HEK293T (cell line): Measurements from ENCODE around the gene DCN.
"Not testable (repeated sequence)": the region's sequence is repeated elsewhere in the genome, so short reads cannot be mapped to it uniquely, and the experiment has no call there.

Experiments
- CTCF ChIA-PET: fragments of 350-600 bp; formaldehyde crosslinking; extraction: SDS; loops from one replicate; lab custom pipeline; 2021; ENCODE audit warnings: antibody characterized with exemption, inconsistent platforms; lab: Yijun Ruan, JAX
- POLR2A ChIA-PET: fragments of 350-600 bp; formaldehyde crosslinking; extraction: SDS; loops from one replicate; lab custom pipeline; 2020; ENCODE audit warnings: antibody characterized with exemption, inconsistent platforms; lab: Yijun Ruan, JAX
- DNase-seq: peaks from one replicate; pipeline ENCODE4 v3.0.0; 2012; ENCODE audit warnings: mixed read lengths; ENCODE audit errors: extremely low spot score
- ARNT ChIP-seq: fragments of 450-650 bp; IDR thresholded peaks from 2 replicates; pipeline ENCODE4 v1.6.1; 2017; ENCODE audit warnings: mild to moderate bottlenecking
- BHLHE40 ChIP-seq: fragments of 450-650 bp; IDR thresholded peaks from 2 replicates; pipeline ENCODE4 v1.6.1; 2016; ENCODE audit warnings: mild to moderate bottlenecking, moderate library complexity, borderline replicate concordance
- CTBP1 ChIP-seq: fragments of 450-650 bp; IDR thresholded peaks from 2 replicates; pipeline ENCODE4 v1.6.1; 2016; ENCODE audit warnings: borderline replicate concordance
- ELF4 ChIP-seq: fragments of 450-650 bp; IDR thresholded peaks from 2 replicates; pipeline ENCODE4 v1.6.1; 2017; ENCODE audit warnings: antibody characterized with exemption
- FOXA1 ChIP-seq: fragments of 450-650 bp; IDR thresholded peaks from 2 replicates; pipeline ENCODE4 v1.6.1; 2016; ENCODE audit warnings: mild to moderate bottlenecking
- FOXK2 ChIP-seq: fragments of 450-650 bp; IDR thresholded peaks from 2 replicates; pipeline ENCODE4 v1.6.1; 2016; ENCODE audit warnings: mild to moderate bottlenecking
- FOXM1 ChIP-seq: fragments of 450-650 bp; IDR thresholded peaks from 2 replicates; pipeline ENCODE4 v1.6.1; 2017; ENCODE audit warnings: mild to moderate bottlenecking, borderline replicate concordance
- HDGF ChIP-seq: fragments of 450-650 bp; IDR thresholded peaks from 2 replicates; pipeline ENCODE4 v1.6.1; 2017; ENCODE audit warnings: antibody characterized with exemption, borderline replicate concordance
- L3MBTL2 ChIP-seq: fragments of 450-650 bp; conservative IDR thresholded peaks from 2 replicates; pipeline ENCODE4 v1.6.1; 2016; ENCODE audit warnings: mild to moderate bottlenecking
- LEF1 ChIP-seq: fragments of 450-650 bp; IDR thresholded peaks from 2 replicates; pipeline ENCODE4 v1.6.1; 2017; ENCODE audit warnings: mild to moderate bottlenecking, borderline replicate concordance
- NFRKB ChIP-seq: fragments of 450-650 bp; IDR thresholded peaks from 2 replicates; pipeline ENCODE4 v1.6.1; 2016; ENCODE audit warnings: mild to moderate bottlenecking, moderate library complexity
- SP1 ChIP-seq: fragments of 450-650 bp; IDR thresholded peaks from 2 replicates; pipeline ENCODE4 v1.6.1; 2017
- SUZ12 ChIP-seq: fragments of 450-650 bp; IDR thresholded peaks from 2 replicates; pipeline ENCODE4 v1.6.1; 2016; ENCODE audit warnings: mild to moderate bottlenecking
- TARDBP ChIP-seq: fragments of 450-650 bp; IDR thresholded peaks from 2 replicates; pipeline ENCODE4 v1.6.1; 2016
- ZNF384 ChIP-seq: fragments of 450-650 bp; IDR thresholded peaks from 2 replicates; pipeline ENCODE4 v1.6.1; 2016
- TF ChIP-seq, protein P1 (sequence below): fragments of 450-650 bp; IDR thresholded peaks from 2 replicates; pipeline ENCODE4 v1.6.1; 2016

The DCN gene

DNA sequence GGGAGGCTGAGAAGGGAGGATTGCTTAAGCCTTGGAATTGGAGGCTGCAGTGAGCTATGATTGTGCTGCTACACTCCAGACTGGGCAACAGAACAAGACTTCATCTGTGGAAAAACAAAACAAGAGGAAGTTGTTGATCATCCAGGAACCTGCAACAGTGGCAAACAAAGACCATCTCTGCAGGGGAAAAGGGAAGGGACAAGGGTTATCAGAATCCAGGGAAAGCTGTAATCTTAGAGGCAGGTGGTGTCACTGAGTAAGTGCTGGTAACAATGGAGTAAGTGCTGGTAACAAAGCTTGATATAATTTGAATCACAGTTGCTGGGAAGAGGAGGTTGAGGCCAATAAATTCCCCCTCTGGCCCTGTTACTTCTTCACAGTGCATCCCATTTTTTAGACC lies 27.5 kb upstream of the DCN start:
- CTCF ChIA-PET: no interaction called here
- TF ChIP-seq ELF4 (no peak), SP1 (no peak), NFRKB (no peak), ZNF384 (no peak), FOXA1 (no peak), FOXM1 (no peak), HDGF (no peak), L3MBTL2 (no peak)
- DNase-seq: no peak
- POLR2A ChIA-PET: no interaction called here

DNA sequence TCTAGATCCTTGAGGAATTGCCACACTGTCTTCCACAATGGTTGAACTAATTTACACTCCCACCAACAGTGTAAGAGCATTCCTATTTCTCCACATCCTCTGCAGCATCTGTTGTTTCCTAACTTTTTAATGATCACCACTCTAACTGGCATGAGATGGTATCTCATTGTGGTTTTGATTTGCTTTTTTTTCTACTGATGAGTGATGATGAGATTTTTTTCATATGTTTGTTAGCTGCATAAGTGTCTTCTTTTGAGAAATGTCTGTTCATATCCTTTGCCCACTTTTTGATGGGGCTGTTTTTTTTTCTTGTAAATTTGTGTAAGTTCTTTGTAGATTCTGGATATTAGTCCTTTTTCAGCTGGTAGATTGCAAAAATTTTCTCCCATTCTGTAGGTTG lies 24.7 kb upstream of the DCN start:
- DNase-seq, POLR2A ChIA-PET, CTCF ChIA-PET: not testable (repeated sequence)

DNA sequence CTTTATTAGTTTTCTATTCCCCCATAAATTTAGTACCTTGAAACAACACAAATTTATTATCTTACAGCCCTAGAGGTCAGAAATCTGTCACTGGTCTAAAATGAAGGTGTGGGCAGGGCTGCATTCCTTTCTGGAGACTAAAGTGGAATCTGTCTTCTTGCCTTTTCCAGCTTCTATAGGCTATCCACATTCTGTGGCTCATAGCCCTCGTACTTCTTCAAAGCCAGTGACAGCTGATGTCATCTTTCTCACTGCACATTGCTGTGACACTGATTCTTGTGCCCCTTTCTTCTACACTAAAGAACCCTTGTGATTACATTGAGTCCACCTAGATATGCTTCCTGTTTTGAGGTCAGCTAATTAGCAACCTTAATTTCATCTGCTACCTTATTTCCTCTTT lies 23.2 kb upstream of the DCN start:
- ChIA-PET POLR2A (no interaction called here), CTCF (no interaction called here)
- no peak for TF ChIP-seq FOXA1
- TF ChIP-seq CTBP1: no peak
- no peak for TF ChIP-seq ARNT
- TF ChIP-seq SP1: no peak
- no peak for TF ChIP-seq LEF1
- TF ChIP-seq, protein P1, sequence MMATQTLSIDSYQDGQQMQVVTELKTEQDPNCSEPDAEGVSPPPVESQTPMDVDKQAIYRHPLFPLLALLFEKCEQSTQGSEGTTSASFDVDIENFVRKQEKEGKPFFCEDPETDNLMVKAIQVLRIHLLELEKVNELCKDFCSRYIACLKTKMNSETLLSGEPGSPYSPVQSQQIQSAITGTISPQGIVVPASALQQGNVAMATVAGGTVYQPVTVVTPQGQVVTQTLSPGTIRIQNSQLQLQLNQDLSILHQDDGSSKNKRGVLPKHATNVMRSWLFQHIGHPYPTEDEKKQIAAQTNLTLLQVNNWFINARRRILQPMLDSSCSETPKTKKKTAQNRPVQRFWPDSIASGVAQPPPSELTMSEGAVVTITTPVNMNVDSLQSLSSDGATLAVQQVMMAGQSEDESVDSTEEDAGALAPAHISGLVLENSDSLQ: no peak
- TF ChIP-seq FOXK2: no peak
- TF ChIP-seq BHLHE40: no peak
- TF ChIP-seq TARDBP: no peak
- TF ChIP-seq L3MBTL2: no peak
- TF ChIP-seq NFRKB: no peak
- TF ChIP-seq HDGF: no peak
- TF ChIP-seq ZNF384: no peak
- TF ChIP-seq FOXM1: no peak
- no peak for DNase-seq

DNA sequence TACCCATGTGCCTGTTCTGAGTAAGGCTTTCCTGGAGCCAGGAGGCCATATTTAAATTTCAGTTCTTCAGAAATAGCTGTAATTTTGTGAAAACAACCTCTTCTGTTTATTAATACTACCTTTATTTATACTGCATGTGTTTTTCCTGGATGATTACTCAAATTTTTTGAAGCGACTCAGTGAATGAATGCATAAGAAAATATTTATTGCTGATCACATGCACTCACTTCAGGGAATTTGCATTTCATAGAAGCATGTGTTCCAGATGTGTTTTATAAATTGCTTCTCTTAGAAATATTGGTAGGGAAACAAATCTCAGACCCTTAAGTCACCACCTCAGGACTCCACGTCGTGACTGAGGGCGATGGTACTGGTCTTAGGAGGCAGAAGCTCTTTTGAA lies 21.8 kb upstream of the DCN start:
- DNase-seq: no peak
- ChIA-PET POLR2A (no interaction called here), CTCF (no interaction called here)
- TF ChIP-seq FOXM1: no peak
- TF ChIP-seq NFRKB: no peak
- no peak for TF ChIP-seq TARDBP
- TF ChIP-seq CTBP1: no peak
- no peak for TF ChIP-seq FOXA1
- TF ChIP-seq ZNF384: no peak
- TF ChIP-seq SP1: no peak
- TF ChIP-seq BHLHE40: no peak
- TF ChIP-seq ARNT: no peak
- no peak for TF ChIP-seq ELF4
- TF ChIP-seq, protein P1: no peak
- TF ChIP-seq SUZ12: no peak

DNA sequence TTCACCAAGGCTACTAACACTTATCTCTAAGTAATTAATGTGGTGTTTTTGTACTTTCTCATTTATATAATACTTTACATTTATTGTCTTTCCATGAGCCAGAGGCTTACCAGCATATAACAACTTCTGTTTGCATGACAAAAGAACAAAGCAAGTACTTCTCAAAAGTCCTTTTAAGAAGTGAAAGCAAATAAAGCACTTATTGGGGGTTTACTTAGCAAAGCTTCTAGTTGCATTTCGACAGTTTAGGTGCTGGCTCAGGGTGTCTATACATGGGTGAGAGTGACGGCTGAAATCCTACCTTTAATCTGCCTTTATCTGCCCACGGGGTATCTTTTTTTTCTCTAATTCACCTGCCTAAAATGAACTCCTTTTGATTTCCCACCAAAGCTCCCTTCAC lies 21.0 kb upstream of the DCN start:
- TF ChIP-seq HDGF (no peak), NFRKB (no peak), FOXA1 (no peak), ELF4 (no peak), BHLHE40 (no peak), SUZ12 (no peak), ARNT (no peak), LEF1 (no peak), L3MBTL2 (no peak), FOXM1 (no peak), FOXK2 (no peak), TARDBP (no peak), ZNF384 (no peak), SP1 (no peak)
- POLR2A ChIA-PET: no interaction called here
- DNase-seq: no peak
- CTCF ChIA-PET: no interaction called here

DNA sequence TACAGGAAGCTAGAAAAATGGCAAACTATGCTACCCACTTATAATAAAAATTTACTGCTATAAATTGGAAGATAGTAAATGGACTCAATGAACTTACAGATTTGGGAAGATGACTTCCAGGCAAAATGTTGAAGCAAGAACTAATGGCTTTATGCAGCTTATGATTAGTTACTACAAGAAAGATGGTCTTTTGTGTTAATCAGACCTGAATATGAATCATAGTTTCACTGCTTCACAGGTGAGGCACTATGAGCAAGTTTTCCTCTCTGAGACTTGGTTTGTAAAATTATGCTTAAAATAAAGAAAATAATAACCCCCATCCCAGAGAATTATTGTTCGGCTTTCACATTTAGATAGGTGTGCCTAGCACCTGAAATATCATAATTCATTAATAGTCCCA lies 19.8 kb upstream of the DCN start:
- POLR2A ChIA-PET: no interaction called here
- TF ChIP-seq NFRKB (no peak), ZNF384 (no peak), CTBP1 (no peak), ELF4 (no peak), SUZ12 (no peak), ARNT (no peak), FOXM1 (no peak), TARDBP (no peak), FOXA1 (no peak), LEF1 (no peak), L3MBTL2 (no peak), FOXK2 (no peak), HDGF (no peak), BHLHE40 (no peak)
- TF ChIP-seq, protein P1: no peak
- DNase-seq: no peak
- CTCF ChIA-PET: no interaction called here

DNA sequence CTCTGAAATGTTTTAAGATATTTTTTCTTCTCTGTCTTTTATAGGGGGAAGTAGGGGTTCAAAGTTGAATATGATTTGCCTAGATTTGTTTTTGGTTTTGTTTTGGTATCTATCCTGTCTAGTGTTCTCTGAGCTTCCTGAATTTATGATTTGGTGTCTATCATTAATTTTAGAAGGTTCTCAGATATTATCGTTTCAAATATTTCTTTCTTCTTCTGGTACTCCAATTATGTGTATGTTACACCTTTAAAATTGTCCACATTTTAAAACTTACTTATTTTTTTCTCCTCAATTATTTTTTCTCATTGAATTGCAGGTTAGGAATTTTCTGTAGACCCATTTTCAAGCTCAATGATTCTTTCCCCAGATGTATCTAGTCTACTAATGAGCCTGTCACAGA lies 13.8 kb upstream of the DCN start:
- ChIA-PET POLR2A (no interaction called here), CTCF (no interaction called here)
- no peak for DNase-seq
- TF ChIP-seq FOXK2: no peak
- TF ChIP-seq FOXA1: no peak
- TF ChIP-seq ELF4: no peak
- TF ChIP-seq ARNT: no peak
- no peak for TF ChIP-seq HDGF
- no peak for TF ChIP-seq L3MBTL2
- no peak for TF ChIP-seq TARDBP
- no peak for TF ChIP-seq CTBP1
- no peak for TF ChIP-seq BHLHE40
- no peak for TF ChIP-seq SP1
- TF ChIP-seq SUZ12: no peak
- TF ChIP-seq NFRKB: no peak
- no peak for TF ChIP-seq ZNF384
- TF ChIP-seq LEF1: no peak
- no peak for TF ChIP-seq FOXM1
- TF ChIP-seq, protein P1: no peak
